ENCODE data around the gene SBF2.
"Not testable (repeated sequence)": the region's sequence is repeated elsewhere in the genome, so short reads cannot be mapped to it uniquely, and the experiment has no call there.

The SBF2 gene

DNA sequence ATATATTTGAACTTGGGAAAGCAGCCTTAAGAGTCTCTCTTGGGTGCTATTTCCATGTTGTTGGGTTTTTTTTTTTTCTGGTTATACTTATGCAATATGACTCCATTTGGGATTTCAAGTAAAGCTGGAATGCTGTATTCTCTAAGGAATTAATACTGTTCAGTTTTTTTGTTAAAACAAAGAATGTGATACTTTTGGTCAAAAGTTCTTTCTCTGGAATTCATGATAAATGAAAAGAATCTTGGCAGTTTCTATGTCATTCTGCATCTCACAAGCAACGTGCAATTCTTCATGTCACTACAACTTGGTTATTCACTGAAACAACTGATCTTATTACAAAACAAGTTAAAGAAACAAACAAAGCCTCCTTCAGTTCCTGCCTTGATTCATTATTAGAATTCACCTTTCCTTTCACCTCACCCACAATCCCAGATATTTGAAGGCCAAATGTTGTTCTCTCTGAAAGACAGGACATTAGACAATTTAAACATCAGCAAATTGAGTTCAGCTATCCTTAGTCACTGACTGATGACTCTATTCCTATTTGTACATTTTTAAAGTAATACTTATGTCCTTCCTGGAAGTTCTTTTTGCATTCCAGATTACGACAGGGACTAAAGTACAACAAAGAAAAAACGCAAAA, 176.2 kb downstream of the SBF2 start:
- peak; percentile 3 for DNase-seq (ENCODE audit: low spot score)

DNA sequence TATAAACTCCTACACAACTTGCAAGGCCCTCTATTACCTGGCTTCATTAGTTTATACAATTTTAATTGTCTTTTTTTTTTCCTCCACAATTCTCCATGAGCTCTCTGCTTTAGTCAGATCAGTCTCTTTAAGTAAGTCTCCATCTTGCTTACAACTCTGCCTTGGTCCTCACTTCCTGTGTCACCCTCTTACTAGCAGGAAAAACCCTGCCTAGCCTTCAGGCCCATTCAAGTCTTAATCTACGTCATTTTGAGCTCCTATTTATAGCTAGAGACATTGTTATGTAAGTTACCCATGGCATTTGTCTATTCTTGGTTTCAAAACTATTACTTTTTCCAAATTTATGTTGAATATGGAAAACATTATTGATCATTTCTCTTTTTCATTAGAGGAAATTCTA, 177.4 kb downstream of the SBF2 start:
- no peak for DNase-seq (ENCODE audit: low spot score)

DNA sequence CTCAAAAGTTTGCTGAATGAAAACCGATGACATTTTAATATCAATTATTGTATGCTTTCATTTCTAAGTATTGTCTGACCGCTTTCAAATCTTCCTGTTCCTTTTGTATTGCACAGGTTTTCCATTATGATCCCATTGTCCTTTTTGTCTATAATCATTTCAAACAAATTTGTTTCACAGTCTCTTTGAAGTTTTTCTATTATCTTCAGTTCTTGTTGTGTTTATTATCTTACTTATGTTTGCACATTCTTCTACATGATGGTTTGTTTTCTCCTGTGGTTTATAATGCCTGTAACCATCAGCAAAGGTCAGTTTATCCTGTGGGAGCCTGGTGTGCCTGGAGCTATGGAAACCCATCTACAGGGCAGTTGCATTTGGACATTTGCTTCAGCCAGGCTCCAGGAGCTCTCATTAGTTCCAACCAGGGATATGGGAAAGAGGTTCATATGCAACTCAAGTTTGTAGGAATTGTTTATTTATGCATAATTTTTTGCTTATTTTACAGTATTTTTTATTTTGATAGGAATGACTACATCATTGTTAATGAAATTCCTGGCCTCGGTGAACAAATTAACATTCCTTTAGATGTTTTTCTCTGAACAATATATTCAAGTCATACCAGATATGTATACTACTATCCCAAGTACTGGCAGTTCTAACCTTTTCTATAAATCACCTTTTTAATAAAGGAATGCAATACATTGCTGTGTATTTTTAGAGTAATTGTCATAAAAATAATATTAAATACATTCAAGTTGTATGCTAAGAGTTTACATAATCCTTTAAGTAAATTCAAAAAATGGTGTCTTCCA, 179.2 kb downstream of the SBF2 start:
- DNase-seq (ENCODE audit: low spot score) = no peak

DNA sequence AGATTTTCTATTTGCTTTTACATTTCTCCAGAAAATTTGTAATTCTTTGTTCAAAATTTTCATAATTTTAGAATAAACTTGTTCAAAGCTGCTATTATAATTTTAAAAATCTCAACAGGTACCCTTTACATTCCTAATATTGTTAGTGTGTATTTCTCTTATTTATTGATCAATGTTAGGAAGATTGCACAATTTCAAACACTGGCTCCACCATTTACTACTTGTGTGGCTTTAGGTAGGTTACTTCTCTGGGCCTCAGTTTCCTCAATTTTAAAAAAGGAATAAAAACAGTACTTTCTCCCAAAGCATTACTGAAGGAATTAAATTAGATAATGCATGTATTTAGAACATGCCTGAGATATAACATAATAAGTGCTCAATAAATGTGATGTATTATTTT, 180.2 kb downstream of the SBF2 start:
- DNase-seq (ENCODE audit: low spot score) = no peak

DNA sequence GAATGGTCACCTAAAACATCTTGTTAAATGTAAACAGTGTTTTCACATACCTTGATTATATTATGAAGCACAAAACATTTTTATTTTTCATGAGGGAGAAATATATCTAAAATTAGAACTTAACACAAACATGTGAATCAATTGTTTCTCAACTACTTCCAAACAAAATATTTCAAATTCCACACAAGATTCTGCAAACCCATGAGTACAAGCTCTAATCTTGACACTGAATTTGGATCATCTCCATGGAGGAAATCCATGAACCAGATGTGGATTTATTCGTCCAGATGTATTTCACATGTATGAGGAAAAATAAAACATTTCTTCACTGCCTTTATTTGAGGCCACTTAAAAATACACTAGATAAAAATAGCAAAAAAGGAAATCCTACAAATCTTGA, 184.2 kb downstream of the SBF2 start:
- DNase-seq (ENCODE audit: low spot score) = no peak

DNA sequence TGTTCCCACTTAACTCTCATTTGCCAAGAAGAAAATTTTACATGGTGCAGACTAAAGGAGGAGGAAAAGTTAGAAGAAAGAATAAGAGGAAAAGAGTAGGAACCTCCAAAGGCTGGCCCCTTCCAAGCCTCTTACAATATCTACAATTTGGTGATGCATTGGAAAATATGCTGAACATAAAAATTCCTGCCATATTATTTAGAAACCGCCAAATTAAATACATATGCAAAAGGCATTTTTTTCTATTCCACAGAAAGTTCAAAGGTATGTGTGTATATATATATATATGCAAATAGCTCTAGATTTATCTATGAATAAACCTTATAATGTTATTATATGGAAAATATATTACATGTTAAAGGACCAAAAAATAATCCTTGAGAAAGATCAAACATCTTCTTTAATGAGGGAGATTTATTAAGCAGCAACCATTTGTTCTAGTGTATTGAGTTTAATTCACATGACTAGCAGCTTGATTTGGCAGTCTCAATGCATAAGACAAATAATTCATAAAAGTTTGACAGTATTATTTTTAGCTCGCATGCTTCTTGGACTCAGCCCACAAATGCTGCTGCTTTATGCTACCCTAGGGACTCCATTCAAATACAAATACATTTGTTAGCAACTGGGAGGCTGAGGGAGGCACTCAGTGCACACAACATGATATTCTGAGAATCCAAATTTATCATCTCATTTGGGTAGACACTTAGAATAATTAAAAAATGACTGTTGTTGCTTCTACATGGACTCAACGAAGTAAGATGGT, 184.9 kb downstream of the SBF2 start:
- no peak for DNase-seq (ENCODE audit: low spot score)

DNA sequence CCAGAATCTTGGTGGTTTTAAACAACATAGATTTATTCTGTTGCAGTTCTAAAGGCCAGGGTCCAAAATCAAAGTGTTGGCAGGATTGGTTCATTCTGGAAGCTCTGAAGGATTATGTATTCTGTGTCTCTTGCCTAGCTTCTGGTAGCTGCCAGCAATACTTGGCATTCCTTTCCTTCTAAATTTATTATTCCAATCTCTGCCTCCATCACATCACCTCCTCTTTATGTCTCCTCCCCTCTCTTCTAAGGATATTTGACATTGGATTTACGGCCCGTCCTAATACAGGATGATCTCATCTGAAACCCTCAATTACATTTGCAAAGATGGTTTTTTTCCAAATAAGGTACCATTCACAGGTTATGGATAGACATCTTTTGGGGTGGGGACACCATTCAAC, 186.5 kb downstream of the SBF2 start:
- no peak for DNase-seq (ENCODE audit: low spot score)

DNA sequence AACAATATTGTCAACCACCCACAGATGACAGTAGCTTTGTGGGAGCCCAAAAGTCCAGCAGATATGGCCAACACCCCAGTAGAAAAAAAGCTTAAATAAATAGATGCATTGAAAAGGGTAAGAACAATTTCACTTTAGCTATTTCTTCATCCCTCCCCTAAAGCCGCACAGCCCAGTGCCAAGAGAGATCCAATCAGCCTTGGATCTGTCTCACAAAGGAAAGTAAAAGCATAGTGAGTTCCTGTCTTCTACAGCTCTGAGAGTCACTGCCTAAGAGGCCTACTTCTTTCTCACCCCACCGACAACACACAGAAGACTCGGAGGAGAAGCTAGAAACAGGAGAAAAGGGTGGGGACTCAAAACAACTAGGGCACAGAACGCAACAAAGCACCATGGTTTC, 196.4 kb downstream of the SBF2 start:
- no peak for DNase-seq (ENCODE audit: low spot score)

DNA sequence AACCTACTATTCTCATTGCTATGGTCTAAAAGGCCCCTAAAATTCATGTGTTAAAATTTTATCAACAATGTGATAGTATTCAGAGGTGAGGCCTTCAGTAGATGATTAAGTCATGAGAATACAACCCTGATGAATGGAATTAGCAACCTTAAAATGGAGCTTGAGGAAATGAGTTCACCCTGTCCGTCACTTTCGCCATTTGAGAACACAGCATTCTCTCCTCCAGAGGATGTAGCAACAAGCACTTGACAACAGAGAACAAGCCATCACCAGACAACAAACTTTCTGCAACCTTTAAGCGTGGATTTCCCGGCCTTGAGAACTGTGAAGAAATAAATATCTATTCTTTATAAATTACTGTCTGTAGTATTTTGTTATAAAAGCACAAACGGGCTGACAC, 197.0 kb downstream of the SBF2 start:
- no peak for DNase-seq (ENCODE audit: low spot score)

DNA sequence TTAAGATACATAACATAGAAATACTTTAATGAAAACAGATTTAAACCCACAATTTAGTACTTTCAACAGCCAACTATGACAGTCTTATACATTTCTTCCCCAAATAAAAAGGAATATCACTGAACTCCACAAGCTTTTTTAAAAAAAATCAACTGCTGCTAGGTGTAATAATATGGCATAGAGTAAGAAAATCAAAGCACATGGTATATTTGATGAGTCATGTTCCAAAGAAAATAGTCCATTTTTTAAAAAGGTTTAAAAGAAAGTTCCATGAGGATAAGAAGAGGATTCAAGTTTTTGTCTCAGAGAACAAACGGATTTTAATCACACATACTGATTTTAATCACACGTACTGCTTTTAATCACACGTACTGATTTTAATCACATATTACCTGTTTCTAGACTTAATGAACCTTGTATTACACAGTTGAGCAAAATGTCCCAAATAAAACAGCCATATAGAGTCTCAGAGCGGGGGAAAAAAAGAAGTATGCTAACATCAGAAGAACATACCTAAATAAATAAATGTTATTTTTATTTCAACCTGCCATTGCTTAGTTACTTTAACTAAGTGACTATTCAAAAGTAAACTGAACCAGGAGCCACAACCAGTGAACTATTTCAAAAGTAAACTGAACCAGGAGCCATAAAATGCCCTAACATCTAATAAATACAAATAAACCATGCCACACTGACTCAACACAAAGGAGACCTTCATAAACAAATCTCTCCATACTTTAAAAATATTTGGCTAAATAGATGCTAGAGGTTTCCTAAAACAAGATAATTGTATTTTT, 198.4 kb downstream of the SBF2 start:
- no peak for DNase-seq (ENCODE audit: low spot score)

DNA sequence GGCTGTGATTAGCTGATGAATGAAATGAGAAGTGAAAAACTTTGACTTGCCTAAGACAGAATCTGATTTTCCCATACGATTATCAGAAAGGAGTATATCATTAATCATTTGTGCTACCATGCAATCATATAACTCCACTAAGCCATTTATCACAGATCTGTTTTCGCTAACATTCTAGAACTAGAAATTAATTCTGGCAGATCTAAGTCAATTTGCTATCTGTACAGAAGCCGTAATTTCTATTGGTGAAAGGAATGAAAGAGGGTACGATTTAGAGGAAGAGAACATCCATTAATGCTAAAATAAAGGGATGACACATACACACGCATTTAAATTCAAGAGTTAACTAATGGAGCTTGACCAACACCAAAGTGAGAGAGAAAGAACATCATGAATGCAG, 201.6 kb downstream of the SBF2 start:
- DNase-seq (ENCODE audit: low spot score) = no peak

DNA sequence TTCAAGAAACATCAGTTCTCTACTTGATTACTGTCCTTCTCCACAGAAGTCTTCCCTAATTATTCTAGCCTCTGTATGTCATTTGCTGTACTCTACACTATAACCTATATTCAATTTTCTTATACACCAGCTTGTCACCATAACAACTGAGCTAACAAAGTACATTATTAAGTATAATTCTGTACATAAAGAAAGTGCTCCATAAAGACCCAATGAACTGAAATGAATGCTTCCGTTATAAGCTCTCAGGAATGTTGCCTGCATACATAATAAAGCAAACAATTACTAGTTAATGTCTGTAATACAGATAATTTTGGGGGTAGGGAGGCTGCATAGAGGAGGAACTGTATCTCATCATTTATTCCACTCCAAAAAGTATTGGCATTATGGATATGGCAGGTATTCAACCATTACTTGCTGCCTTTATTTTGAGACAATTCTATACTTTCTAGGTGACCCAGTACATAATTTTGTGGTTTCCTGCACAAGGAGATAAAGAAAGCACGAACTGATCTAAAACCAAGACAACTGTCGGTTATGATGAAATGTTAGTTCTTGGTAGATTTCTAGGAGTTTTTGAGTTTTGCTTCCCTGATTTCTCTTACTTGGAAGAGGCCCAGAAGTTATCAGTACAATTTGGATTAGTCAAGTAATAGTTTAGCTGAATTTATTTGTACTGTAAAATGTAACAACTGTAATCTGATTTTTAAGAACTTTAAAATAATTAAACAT, 202.5 kb downstream of the SBF2 start:
- DNase-seq (ENCODE audit: low spot score) = no peak

DNA sequence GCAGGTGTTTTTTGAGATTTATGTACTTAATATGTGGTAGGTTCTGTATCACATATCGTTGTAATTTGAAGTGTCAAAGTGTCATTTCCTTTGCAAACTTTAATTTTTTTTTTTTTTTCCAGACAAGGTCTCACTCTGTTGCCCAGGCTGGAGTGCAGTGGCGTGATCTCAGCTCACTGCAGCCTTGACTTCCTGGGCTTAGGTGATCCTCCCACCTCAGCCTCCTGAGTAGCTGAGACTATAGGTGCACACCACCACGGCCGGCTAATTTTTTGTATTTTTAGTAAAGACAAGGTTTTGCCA, 206.1 kb downstream of the SBF2 start:
- DNase-seq (ENCODE audit: low spot score) = not testable (repeated sequence)

DNA sequence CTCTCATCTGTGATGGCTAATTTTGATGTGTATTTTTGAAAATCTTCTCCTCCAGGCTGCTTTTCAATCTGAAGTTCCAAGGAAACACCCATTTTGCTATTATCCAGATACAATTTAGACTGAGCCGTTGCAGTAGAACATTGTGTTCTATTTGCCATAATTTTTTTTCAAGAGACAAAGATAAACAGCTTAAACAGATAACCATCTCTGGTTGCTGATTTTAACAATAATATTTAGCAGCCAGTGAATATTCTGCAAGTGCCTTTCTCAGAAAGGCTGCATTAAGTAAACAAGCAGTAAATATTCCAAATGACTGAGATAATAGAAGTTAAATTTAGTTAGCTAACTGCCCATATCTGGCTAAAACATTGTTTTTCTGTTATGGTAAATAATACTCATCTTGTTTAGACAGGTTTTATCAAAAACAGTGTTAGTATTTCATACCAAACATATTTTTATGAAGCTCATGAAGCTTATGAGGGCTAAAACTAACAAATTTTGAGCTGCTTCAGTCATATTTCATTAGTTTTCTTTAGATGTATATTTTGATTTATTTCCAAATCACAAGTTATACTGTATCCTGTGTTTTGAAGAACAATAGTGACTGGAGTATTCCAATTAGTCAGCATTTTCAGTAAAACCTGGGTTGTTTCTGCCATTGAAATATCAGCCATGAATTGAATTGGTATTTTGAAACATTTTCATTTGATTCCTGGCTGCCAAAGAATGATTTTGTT, 206.7 kb downstream of the SBF2 start:
- no peak for DNase-seq (ENCODE audit: low spot score)

DNA sequence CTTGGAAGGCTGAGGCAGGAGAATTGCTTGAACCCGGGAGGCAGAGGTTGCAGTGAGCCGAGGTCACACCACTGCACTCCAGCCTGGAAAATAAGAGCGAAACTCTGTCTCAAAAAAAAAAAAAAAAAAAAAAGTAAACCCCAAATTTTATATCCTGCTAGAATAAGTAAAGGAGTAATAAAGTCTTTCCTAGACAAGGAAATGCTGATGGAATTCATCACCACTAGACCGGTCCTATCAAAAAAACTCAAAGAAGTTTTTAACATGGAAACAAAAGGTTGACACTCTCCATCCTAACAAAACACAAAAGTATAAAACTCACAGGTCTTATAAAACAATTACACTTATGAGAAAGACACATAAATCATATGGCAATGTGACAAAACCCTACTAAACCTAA, 213.9 kb downstream of the SBF2 start:
- DNase-seq (ENCODE audit: low spot score) = no peak

DNA sequence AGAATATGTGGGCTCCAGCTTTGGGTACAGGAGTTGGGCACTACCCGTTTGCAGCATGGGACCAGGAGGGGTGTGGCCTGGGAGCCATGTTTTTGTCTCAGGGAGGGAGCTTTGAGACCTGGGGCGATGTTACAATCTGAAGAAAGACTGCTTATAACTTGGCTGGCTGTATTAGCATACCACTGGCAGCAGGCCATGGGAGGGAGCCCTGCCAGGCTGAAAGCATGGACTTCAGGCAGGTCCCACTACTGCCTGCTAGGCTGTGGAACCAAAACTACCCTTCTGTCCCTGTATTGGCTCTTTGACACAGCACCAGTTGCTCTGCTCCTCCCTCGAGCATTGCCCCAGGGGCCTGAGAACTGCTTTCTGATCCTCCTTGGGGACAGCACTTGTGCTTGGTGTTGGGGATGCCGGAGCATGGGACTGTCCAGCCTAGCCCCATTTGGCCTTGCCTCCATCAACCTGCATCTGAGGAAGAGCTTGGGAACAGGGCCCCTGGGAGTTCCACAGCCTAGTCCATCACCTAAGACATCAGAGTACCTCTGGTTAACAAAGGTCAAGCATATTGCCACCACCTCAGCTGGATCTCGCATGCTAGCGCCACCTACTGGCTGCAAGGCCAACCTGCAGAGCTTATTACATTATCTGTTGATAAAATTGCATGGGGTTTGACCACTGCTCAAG, 217.4 kb downstream of the SBF2 start:
- peak; percentile 33 for DNase-seq (ENCODE audit: low spot score)

DNA sequence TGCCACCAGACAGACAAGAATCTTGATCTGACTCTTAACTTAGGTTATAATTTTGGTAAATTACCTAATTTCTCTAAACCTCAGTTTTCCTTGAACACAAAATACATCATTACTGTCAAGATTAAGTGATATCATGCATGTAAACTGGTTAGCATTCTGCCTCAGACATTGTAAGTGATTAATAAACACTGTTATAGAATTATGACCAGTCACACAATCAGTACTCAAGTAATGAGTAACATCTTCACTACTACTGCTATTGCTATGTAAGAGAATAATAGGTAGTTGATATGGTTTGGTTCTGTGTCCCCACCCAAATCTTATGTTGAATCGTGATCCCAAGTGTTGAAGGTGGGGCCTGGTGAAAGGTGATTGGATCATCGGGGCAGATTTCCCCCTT, 218.9 kb downstream of the SBF2 start:
- no peak for DNase-seq (ENCODE audit: low spot score)

DNA sequence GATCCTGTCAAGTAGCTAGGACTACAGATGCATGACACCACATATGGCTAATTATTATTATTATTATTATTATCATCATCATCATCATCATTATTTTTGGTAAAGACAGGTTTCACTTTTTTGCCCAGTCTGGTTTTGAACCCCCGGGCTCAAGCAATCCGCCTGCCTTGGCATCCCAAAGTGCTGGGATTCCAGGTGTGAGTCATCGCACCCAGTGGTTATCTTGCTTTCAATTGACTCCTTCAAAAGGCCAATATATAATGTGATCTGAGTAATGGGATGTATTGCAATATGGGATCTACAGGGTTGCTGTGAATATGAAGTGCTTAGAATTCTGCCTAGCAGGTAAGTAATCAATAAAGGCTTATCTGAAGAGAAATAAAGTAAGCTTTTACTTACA, 221.2 kb downstream of the SBF2 start:
- DNase-seq (ENCODE audit: low spot score) = no peak

DNA sequence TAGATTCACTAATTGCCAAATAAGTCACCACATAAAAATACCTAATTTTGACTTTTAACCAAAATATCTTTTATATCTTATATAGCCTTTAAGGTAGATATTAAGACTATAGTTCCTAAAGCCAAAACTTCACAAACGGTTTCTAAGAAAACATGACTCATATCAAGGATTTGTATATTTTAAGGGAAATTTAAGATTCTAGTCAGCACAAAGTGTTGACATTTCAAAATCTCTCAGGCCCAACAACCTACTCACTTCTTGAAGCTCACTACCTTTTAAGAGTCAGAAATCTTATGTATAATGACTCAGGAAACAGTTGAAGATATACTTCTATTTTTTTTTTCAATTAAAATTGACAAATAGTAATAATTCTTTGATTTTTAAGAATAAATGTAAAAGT, 221.9 kb downstream of the SBF2 start:
- no peak for DNase-seq (ENCODE audit: low spot score)

DNA sequence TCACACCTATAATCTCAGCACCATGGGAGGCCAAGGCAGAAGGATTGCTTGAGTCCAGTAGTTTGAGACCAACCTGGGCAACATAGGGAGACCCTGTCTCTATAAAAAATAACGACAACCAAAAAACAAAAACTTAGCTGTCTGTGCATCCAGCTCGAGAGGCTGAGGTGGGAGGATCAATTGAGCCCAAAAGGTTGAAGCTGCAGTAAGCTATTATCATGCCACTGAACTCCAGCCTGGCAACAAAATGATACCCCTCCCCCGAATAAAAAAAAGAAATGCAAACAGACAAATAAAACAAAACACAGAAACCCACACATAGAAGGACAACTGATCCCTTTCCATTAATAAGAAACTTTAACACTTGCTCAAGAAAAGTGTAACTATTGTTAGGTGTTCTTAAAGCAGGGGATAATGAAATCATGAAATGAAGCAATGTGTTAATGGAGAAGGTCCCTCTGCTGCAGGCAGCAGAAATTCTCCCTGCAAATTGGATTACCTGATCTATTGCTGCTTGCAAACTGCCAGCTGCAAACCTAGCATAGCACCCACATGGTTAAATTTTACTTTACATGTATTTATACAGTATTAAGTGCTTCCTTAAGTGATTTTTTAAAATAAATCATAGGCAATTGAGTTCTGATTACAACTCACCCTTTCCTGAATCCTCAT, 226.3 kb downstream of the SBF2 start:
- DNase-seq (ENCODE audit: low spot score) = no peak

Measured in kidney tubule cell (primary cell).